HCT116 (cell line): ENCODE measurements around the gene UQCRQ. TPM values are rescaled to one million over a fixed set of nuclear protein-coding genes. Genes with fewer than 3 reads are reported as not detected.

Source experiments
- ATAC-seq: fragments of 200-7000 bp; cut with Tn5 transposase; 2 replicates; pipeline ENCODE4 v1.9.1; 2020; ENCODE audit warnings: mild to moderate bottlenecking, moderate library complexity
- BruUV-seq: library from RNA; stranded (reverse); fragments of 400-500 nt; replicated peaks from 2 replicates; lab custom pipeline; 2021; lab: Mats Ljungman, UMichigan
- CTCF ChIA-PET: fragments of 300-600 bp; sonication (Branson Sonifier 250); formaldehyde crosslinking; loops from one replicate; lab custom pipeline; 2021; ENCODE audit warnings: antibody characterized with exemption; lab: Charles Lee
- POLR2A ChIA-PET: fragments of 300-600, 350-600 bp; sonication (Branson Sonifier 250); formaldehyde crosslinking; loops from one replicate; lab custom pipeline; 2021; ENCODE audit warnings: antibody characterized with exemption; lab: Charles Lee
- RAD21 ChIA-PET, 2 experiments: fragments of 300-600 bp; sonication (Branson Sonifier 250); formaldehyde crosslinking; loops; one replicate each; lab custom pipeline; 2023; ENCODE audit warnings: low total read pairs in 2 of 2; ENCODE audit not compliant: uncharacterized antibody in 2 of 2, unreplicated experiment in 2 of 2, low non-redundant PET in 1 of 2; lab: Charles Lee
- DNase-seq: peaks from one replicate; pipeline ENCODE4 v3.0.0-alpha.2; 2010; ENCODE audit warnings: low read depth, low spot score
- H2AFZ ChIP-seq: fragments of 200-600 bp; shearing (Covaris generic), sonication (generic); 2 replicates; pipeline ENCODE4 v1.6.1; 2017; ENCODE audit warnings: low read depth, mixed run types, mixed read lengths, antibody characterized with exemption, low read length; ENCODE audit not compliant: poor library complexity, severe bottlenecking
- H3K27ac ChIP-seq: 2 replicates; pipeline ENCODE4 v1.5.1; 2012; ENCODE audit warnings: low read depth, low read length
- H3K27me3 ChIP-seq: fragments of 200-600 bp; sonication (generic); 2 replicates; pipeline ENCODE4 v1.6.1; 2016; ENCODE audit warnings: mixed run types, low read length, mixed read lengths; ENCODE audit not compliant: insufficient read depth
- H3K36me3 ChIP-seq, 2 experiments: fragments of 200-500 bp in 1 of 2; fragments of 200-600 bp in 1 of 2; sonication (Bioruptor generic) in 1 of 2; sonication (generic) in 1 of 2; 2 replicates each; pipeline versions ENCODE4 v1.5.1 to v1.6.1; 2014 to 2016; ENCODE audit warnings: low read length in 2 of 2, inconsistent platforms in 1 of 2, mixed read lengths in 1 of 2, mixed run types in 1 of 2; ENCODE audit not compliant: insufficient read depth in 2 of 2, control insufficient read depth in 1 of 2
- H3K4me1 ChIP-seq, 2 experiments: fragments of 200-600 bp in 1 of 2; sonication (generic) in 1 of 2; 2 replicates each; pipeline versions ENCODE4 v1.5.1 to v1.6.1; 2012 to 2017; ENCODE audit warnings: low read length in 2 of 2, inconsistent platforms in 1 of 2, mild to moderate bottlenecking in 1 of 2, mixed read lengths in 1 of 2, mixed run types in 1 of 2, moderate library complexity in 1 of 2; ENCODE audit not compliant: insufficient read depth in 2 of 2, control insufficient read depth in 1 of 2
- H3K4me2 ChIP-seq: fragments of 200-600 bp; sonication (generic); 2 replicates; pipeline ENCODE4 v1.6.1; 2017; ENCODE audit warnings: mixed run types, low read length, mixed read lengths
- H3K4me3 ChIP-seq, 2 experiments: fragments of 200-600 bp in 1 of 2; sonication (generic) in 1 of 2; replicated peaks in 1 of 2; 2 replicates each; pipeline ENCODE4 v1.5.1; 2011 to 2016; ENCODE audit warnings: low read length in 2 of 2, control low read depth in 1 of 2, low read depth in 1 of 2, mild to moderate bottlenecking in 1 of 2, mixed read lengths in 1 of 2, mixed run types in 1 of 2
- H3K79me2 ChIP-seq: fragments of 200-600 bp; sonication (generic); 2 replicates; pipeline ENCODE4 v1.6.1; 2017; ENCODE audit warnings: mild to moderate bottlenecking, mixed run types, low read length, moderate library complexity, mixed read lengths; ENCODE audit not compliant: insufficient read depth
- H3K9ac ChIP-seq: fragments of 200-600 bp; sonication (generic); 2 replicates; pipeline ENCODE4 v1.6.1; 2016; ENCODE audit warnings: low read length, mixed read lengths
- H3K9me2 ChIP-seq: fragments of 200-600 bp; sonication (generic), shearing (Covaris generic); 2 replicates; pipeline ENCODE4 v1.6.1; 2017; ENCODE audit warnings: mixed run types, mild to moderate bottlenecking, moderate library complexity; ENCODE audit not compliant: insufficient read depth
- H3K9me3 ChIP-seq, 2 experiments: fragments of 200-500 bp in 1 of 2; fragments of 200-600 bp in 1 of 2; sonication (Bioruptor generic) in 1 of 2; sonication (generic) in 1 of 2; 2 replicates each; pipeline ENCODE4 v1.6.1; 2014 to 2017; ENCODE audit warnings: low read length in 2 of 2, mixed read lengths in 2 of 2, inconsistent platforms in 1 of 2, low read depth in 1 of 2, mild to moderate bottlenecking in 1 of 2, mixed run types in 1 of 2, moderate library complexity in 1 of 2; ENCODE audit not compliant: control insufficient read depth in 1 of 2, insufficient read depth in 1 of 2
- H4K20me1 ChIP-seq: fragments of 200-600 bp; sonication (generic), shearing (Covaris generic); 2 replicates; pipeline ENCODE4 v1.6.1; 2017; ENCODE audit warnings: mixed run types, mild to moderate bottlenecking, moderate library complexity; ENCODE audit not compliant: insufficient read depth
- CBX3 ChIP-seq: IDR thresholded peaks from 2 replicates; pipeline ENCODE4 v1.6.1; 2012; ENCODE audit warnings: low read depth
- EGR1 ChIP-seq: IDR thresholded peaks from 2 replicates; pipeline ENCODE4 v1.6.1; 2012; ENCODE audit warnings: low read depth
- ELF1 ChIP-seq: IDR thresholded peaks from 2 replicates; pipeline ENCODE4 v1.6.1; 2012; ENCODE audit warnings: low read depth, borderline replicate concordance
- EZH2 ChIP-seq: fragments of 200-600 bp; sonication (generic); IDR thresholded peaks from 2 replicates; pipeline ENCODE4 v1.6.1; 2017; ENCODE audit warnings: antibody characterized with exemption, mixed run types
- FOSL1 ChIP-seq: IDR thresholded peaks from 2 replicates; pipeline ENCODE4 v1.6.1; 2012; ENCODE audit warnings: low read depth
- JUND ChIP-seq: IDR thresholded peaks from 2 replicates; pipeline ENCODE4 v1.6.1; 2012
- POLR2A ChIP-seq: IDR thresholded peaks from 2 replicates; pipeline ENCODE4 v1.7.0; 2011; ENCODE audit warnings: borderline replicate concordance; ENCODE audit not compliant: insufficient read depth, insufficient read length; ENCODE audit errors: extremely low read depth
- RAD21 ChIP-seq: IDR thresholded peaks from 2 replicates; pipeline ENCODE4 v1.6.1; 2012; ENCODE audit warnings: low read depth, mild to moderate bottlenecking
- SIN3A ChIP-seq: IDR thresholded peaks from 2 replicates; pipeline ENCODE4 v1.6.1; 2012; ENCODE audit warnings: low read depth
- YY1 ChIP-seq: IDR thresholded peaks from 2 replicates; pipeline ENCODE4 v1.6.1; 2011; ENCODE audit warnings: low read length, low read depth, moderate library complexity, mild to moderate bottlenecking; ENCODE audit not compliant: insufficient replicate concordance; ENCODE audit errors: extremely low read depth
- ZFX ChIP-seq: fragments of 450-650 bp; IDR thresholded peaks from 2 replicates; pipeline ENCODE4 v1.6.1; 2017
- intact Hi-C: fragments of 100-400 bp; cut with micrococcal nuclease; formaldehyde crosslinking; loops from 2 replicates; pipeline ENCODE4 v1.10.0; 2022
- total RNA-seq: library from RNA; stranded (reverse); gene quantifications from one replicate; pipeline ENCODE4 v1.2.1, GENCODE V29; 2021; ENCODE audit not compliant: unreplicated experiment
- TF ChIP-seq, protein P1 (sequence below): IDR thresholded peaks from 2 replicates; pipeline ENCODE4 v1.6.1; 2012
- TF ChIP-seq, protein P2 (sequence below): IDR thresholded peaks from 2 replicates; pipeline ENCODE4 v1.6.1; 2012
- TF ChIP-seq, protein P3 (sequence below), 3 experiments: fragments of 200-600 bp in 1 of 3; sonication (generic) in 1 of 3; IDR thresholded peaks in 2 of 3; conservative IDR thresholded peaks in 1 of 3; 2 replicates each; pipeline ENCODE4 v1.5.1; 2012 to 2017; ENCODE audit warnings: low read depth in 2 of 3, low read length in 2 of 3, antibody characterized with exemption in 1 of 3, borderline replicate concordance in 1 of 3, control low read depth in 1 of 3, mild to moderate bottlenecking in 1 of 3, mixed read lengths in 1 of 3, mixed run types in 1 of 3, moderate library complexity in 1 of 3; ENCODE audit not compliant: insufficient read depth in 1 of 3

The UQCRQ gene
- total RNA-seq, 1 experiment from 2014 or later, result 528 TPM

- H3K4me2 ChIP-seq, result no peak overlapping the region
- no peak for DNase-seq
- H3K4me3 ChIP-seq, result no peak overlapping the region
- H3K9me2 ChIP-seq, result no peaks in the 10 kb centered on the region
- no peaks in the 10 kb centered on the region for H3K9me3 ChIP-seq
- H3K4me1 ChIP-seq, result no peaks in the 10 kb centered on the region
- intact Hi-C loops, result no loop called here
- H3K36me3 ChIP-seq, result no peaks in the 10 kb centered on the region
- ATAC-seq, result no peak
- no peaks in the 10 kb centered on the region for H3K79me2 ChIP-seq
- ChIA-PET CTCF (no interaction called here), POLR2A (no interaction called here), RAD21 (no interaction called here)
- no peaks in the 10 kb centered on the region for H3K27me3 ChIP-seq
- H2AFZ ChIP-seq, result no peak overlapping the region
- H3K27ac ChIP-seq, result no peak overlapping the region
- TF ChIP-seq RAD21 (no peak), CBX3 (no peak), POLR2A (no peak), ELF1 (no peak), EZH2 (no peak), SIN3A (no peak), YY1 (no peak), JUND (no peak), EGR1 (no peak), ZFX (no peak), FOSL1 (no peak)
- TF ChIP-seq, protein P1, sequence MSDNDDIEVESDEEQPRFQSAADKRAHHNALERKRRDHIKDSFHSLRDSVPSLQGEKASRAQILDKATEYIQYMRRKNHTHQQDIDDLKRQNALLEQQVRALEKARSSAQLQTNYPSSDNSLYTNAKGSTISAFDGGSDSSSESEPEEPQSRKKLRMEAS, result no peak
- TF ChIP-seq, protein P2, sequence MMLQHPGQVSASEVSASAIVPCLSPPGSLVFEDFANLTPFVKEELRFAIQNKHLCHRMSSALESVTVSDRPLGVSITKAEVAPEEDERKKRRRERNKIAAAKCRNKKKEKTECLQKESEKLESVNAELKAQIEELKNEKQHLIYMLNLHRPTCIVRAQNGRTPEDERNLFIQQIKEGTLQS, result no peak
- TF ChIP-seq, protein P3, sequence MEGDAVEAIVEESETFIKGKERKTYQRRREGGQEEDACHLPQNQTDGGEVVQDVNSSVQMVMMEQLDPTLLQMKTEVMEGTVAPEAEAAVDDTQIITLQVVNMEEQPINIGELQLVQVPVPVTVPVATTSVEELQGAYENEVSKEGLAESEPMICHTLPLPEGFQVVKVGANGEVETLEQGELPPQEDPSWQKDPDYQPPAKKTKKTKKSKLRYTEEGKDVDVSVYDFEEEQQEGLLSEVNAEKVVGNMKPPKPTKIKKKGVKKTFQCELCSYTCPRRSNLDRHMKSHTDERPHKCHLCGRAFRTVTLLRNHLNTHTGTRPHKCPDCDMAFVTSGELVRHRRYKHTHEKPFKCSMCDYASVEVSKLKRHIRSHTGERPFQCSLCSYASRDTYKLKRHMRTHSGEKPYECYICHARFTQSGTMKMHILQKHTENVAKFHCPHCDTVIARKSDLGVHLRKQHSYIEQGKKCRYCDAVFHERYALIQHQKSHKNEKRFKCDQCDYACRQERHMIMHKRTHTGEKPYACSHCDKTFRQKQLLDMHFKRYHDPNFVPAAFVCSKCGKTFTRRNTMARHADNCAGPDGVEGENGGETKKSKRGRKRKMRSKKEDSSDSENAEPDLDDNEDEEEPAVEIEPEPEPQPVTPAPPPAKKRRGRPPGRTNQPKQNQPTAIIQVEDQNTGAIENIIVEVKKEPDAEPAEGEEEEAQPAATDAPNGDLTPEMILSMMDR (IDR thresholded peaks at IDR 0.05 in 2 of 3, conservative IDR thresholded peaks at IDR 0.05 in 1 of 3; ENCODE audit: borderline replicate concordance in 1 of 3, insufficient read depth in 1 of 3, low read depth in 2 of 3, low read length in 2 of 3), result no peak
- no peaks in the 10 kb centered on the region for H4K20me1 ChIP-seq
- H3K9ac ChIP-seq, result no peak overlapping the region
- no TSS peak for BruUV-seq
Measured at GRCh38 chr5:132856011-132856410, 10.4 kb upstream of the UQCRQ start.
